HL-60 (cell line): Measurements from ENCODE around the gene PRODH2.

Experiments used
- DNase-seq, 2 experiments: peaks; one replicate each; pipeline ENCODE4 v3.0.0-alpha.2; 2010 to 2020; ENCODE audit warnings: low read depth in 1 of 2, low spot score in 1 of 2
- H3K27ac ChIP-seq: fragments of 250-450 bp; sonication (Bioruptor Pico); replicated peaks from 2 replicates; pipeline ENCODE4 v1.5.1; 2020; ENCODE audit warnings: mild to moderate bottlenecking, moderate library complexity
- H3K27me3 ChIP-seq: fragments of 250-450 bp; sonication (Bioruptor Pico); 2 replicates; pipeline ENCODE4 v1.5.1; 2021; ENCODE audit warnings: mild to moderate bottlenecking, moderate library complexity; ENCODE audit not compliant: insufficient read depth, poor library complexity, severe bottlenecking
- H3K4me3 ChIP-seq: replicated peaks from 2 replicates; pipeline ENCODE4 v1.5.1; 2011; ENCODE audit warnings: mild to moderate bottlenecking, control low read depth, low read length; ENCODE audit not compliant: insufficient read depth
- CTCF ChIP-seq: IDR thresholded peaks from one replicate; pipeline ENCODE4 v1.5.1; 2011; ENCODE audit warnings: low read length, control low read depth, inconsistent platforms; ENCODE audit not compliant: insufficient read depth
- GABPA ChIP-seq: IDR thresholded peaks from 2 replicates; pipeline ENCODE4 v1.6.1; 2012; ENCODE audit warnings: low read depth
- POLR2AphosphoS5 ChIP-seq: IDR thresholded peaks from 2 replicates; pipeline ENCODE4 v1.6.1; 2012; ENCODE audit warnings: low read depth
- REST ChIP-seq: IDR thresholded peaks from 2 replicates; pipeline ENCODE4 v1.6.1; 2012; ENCODE audit warnings: low read depth; ENCODE audit not compliant: insufficient replicate concordance
- SPI1 ChIP-seq: IDR thresholded peaks from 2 replicates; pipeline ENCODE4 v1.6.1; 2012; ENCODE audit warnings: low read depth, mild to moderate bottlenecking, borderline replicate concordance

Gene PRODH2

DNA sequence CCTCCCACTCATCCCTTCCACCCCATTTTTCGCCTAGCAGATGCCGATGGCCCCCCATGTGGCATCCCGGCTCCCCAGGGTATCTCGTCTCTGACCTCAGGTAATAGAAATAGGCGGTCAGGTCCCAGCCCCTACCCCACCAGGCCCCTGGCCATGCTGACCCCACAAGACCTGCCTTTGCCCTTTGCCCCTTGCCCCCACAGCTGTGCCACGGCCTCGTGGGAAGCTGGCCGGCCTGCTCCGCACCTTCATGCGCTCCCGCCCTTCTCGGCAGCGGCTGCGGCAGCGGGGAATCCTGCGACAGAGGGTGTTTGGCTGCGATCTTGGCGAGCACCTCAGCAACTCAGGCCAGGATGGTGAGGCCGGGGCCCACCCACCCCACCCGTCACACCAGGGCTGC lies 31.9 kb downstream of the PRODH2 start:
- Histone ChIP-seq H3K4me3 (no peak overlapping the region), H3K27me3 (no peaks in the 10 kb centered on the region), H3K27ac (no peak overlapping the region)
- no peak for TF ChIP-seq SPI1
- no peak for TF ChIP-seq REST
- no peak for TF ChIP-seq CTCF
- no peak for TF ChIP-seq GABPA
- no peak for TF ChIP-seq POLR2AphosphoS5
- no peak for DNase-seq

- no peaks in the 10 kb centered on the region for H3K27me3 ChIP-seq
- no peak for DNase-seq
- TF ChIP-seq GABPA: no peak
- no peak for TF ChIP-seq CTCF
- TF ChIP-seq REST: no peak
- TF ChIP-seq SPI1: no peak
- no peak for TF ChIP-seq POLR2AphosphoS5
- no peak overlapping the region for H3K4me3 ChIP-seq
- no peak overlapping the region for H3K27ac ChIP-seq
Observed at GRCh38 chr19:35780058-35780457, 32.6 kb downstream of the PRODH2 start.

GRCh38 chr19:35779033-35779432 lies 33.6 kb downstream of the PRODH2 start:
- Histone ChIP-seq H3K27me3 (no peaks in the 10 kb centered on the region), H3K27ac (no peak overlapping the region), H3K4me3 (no peak overlapping the region)
- TF ChIP-seq SPI1 (no peak), GABPA (no peak), CTCF (no peak), POLR2AphosphoS5 (no peak), REST (no peak)
- DNase-seq: no peak
